ENCODE data around the gene OR51Q1.
A peak's percentile ranks its signal among the peaks of the same experiment; 100 is the strongest.

The OR51Q1 gene, protein sequence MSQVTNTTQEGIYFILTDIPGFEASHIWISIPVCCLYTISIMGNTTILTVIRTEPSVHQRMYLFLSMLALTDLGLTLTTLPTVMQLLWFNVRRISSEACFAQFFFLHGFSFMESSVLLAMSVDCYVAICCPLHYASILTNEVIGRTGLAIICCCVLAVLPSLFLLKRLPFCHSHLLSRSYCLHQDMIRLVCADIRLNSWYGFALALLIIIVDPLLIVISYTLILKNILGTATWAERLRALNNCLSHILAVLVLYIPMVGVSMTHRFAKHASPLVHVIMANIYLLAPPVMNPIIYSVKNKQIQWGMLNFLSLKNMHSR

DNA sequence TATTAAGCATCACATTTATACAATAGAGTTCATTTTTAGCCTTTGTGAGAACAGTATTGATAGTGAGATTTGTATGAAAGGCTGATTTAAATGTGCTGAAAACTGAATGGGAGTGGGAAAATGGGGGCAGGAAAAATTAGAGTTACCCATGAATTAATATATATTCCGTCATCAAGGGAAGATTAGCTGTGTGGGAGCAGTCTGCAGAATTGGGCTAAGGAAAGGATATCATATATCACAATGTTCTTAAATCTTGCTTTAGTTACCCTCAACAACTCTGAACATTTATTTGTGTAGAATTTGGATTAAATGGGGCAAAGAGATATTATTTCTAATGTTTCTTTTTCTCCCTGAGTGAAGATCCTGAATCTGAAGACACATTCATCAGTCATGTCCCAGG is at the start of gene OR51Q1:
OR51Q1 (plus strand) TSS at position 301 of the 400 bp plus-strand sequence; CDS start at position 391, 90 bp downstream.
- no peak for DNase-seq (ENCODE audit: low spot score)

DNA sequence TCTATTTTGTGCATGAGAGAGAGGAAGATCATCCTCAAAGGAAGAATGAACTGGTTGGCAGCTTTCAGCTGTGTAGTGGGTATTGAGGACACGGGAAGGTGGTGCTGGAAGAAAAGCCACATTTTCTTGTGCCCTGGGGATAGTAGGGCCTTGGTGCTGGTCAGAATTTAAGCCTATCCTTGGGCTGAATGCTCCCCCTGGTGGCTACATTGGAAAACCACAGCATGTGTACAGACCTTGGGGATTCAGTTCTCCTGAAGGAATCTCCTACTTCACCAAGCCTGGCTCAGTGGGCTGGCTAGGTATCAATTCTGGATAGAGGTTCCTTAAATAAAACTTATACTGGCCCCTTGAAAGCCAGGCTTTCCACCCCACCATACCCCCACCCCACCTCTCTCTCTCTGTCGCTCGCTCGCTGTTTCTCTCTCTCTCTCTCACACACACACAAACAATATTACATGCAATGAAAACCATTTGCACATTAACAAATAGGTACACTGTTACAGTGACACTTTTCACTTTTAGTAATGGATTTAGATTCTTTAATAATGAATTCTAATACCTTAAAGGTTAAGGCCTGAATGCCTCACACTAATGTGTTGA is 41.1 kb upstream of the OR51Q1 start:
- peak; percentile 82 for DNase-seq (ENCODE audit: low spot score)

DNA sequence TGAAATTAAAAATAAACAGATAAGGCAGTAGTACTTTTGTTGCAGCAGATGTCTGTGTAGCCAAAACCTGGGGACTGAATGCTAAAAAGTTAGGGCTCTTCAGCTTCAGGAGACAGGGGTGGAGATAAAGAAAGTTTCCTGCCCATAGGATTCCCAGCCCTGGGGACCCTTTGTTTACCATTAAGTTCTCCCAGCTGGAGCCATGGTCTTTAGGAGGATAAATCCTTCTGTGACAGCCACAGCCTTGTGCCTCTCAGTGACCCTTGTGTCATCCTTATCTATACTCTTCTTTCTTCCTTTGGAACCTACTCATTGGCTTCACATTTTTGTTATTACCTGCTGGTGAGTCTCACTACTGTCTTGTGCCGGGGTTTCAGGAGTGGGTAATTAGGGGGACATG is 38.3 kb upstream of the OR51Q1 start, which contains the start of gene OR51M1:
OR51M1 (plus strand) TSS at position 237 of the 400 bp plus-strand sequence. CDS start 5,587 bp downstream, outside the sequence.
- no peak for DNase-seq (ENCODE audit: low spot score)

DNA sequence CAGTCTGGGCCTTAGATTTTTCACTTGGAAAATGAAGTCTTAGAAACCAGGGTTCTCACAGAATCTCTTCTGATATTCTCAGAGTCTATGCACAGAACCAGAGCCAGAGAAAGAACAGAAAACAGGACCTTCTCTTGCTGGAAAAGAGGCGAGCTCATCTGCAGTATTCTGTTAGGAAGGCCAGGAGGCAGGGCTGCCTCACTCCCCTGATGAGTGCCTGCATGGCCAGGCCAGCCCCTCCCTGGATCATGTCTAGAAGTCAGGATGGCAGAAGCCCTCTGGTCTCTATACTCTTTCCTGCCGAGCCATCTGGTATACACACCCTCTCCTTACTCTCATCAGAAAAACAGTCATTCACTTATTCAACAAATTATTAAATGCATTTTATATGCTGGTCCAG is 37.6 kb upstream of the OR51Q1 start:
- DNase-seq (ENCODE audit: low spot score) = no peak

DNA sequence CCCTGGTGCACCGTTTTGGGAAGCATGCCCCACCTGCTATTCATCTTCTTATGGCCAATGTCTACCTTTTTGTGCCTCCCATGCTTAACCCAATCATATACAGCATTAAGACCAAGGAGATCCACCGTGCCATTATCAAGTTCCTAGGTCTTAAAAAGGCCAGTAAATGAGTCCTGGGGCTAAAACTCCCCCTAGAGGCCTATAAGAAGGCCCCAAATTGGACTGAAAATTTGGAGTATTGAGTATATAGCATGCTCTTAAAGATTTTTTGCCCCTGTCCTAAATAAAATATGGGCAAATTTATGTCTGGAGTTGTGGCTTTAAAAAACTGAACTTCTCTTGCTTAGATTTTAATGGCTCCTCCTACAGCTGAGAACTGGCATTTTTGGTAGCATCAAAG is 31.7 kb upstream of the OR51Q1 start:
- DNase-seq (ENCODE audit: low spot score) = no peak

DNA sequence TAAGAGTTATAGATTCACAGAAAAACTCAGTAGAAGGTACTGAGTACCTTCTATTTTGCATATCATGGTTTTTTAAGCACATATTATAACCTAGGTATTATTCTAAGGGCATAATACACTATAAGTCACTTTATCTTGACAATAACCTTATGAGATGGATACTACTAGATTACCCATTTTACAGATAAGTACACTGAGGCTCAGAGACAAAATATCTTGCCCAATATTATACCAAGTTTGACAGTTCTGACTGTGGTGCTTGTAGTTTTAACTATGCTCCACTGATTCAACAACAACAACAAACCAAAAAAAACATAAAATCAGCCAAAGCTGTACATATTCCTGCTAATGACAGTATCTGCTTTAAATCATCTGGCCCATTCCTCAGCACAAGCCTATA is 27.8 kb upstream of the OR51Q1 start:
- no peak for DNase-seq (ENCODE audit: low spot score)

DNA sequence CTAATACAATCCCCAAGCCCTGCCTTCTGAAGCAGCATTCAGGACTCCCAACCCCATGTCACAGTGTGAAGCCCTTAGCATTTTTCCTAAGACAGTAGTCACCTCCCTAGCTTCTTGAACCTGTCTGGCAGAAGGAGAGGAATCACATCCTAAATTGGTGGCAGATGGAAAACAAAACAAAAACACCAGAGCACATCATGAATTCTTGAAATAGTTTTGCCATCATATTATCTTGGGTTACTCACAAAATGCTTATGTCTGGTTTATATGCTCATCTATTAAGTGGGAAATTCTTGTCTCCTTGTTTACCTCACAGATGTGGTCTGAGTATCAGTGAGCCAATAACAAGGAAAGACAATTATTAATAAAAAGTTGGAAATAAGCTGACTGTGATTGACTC is 23.0 kb upstream of the OR51Q1 start:
- no peak for DNase-seq (ENCODE audit: low spot score)

DNA sequence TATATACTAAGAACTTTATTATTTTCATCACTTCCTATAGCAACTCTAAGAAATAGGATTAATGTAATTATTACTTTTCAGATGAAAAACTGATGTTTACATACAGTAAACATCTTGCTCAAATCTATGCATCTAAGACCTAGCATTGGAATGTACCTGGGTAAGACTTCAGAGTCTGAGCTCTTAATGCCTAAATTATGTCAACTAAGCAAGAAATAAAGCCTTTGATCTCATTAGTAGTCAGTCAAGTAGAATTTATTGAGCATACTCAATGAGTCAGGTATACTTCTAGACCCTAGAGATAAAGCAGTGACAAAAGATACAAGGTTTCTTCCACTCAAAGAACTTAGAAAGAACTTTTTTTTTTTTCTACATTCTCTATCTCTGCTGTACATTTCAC is 16.7 kb upstream of the OR51Q1 start:
- no peak for DNase-seq (ENCODE audit: low spot score)

DNA sequence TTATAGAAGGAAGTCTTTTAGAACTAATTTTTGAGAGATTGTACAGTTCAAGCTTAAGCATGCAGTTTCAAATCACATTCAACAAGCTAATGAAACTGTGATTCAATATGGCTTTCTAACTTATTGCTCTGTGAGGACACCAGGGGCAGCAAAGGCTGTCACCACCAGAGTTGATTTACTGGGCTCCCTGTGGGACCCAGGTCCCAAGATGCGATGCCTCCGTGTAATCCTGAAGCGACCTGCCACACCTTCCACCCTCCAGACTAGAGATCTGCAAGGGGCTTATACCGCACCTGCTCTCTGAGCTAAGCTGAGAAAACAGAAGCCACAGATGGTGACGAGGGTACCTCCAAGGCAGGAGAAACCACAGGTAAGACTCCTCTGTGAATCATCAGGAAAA is 918 bp upstream of the OR51Q1 start:
- no peak for DNase-seq (ENCODE audit: low spot score)

DNA sequence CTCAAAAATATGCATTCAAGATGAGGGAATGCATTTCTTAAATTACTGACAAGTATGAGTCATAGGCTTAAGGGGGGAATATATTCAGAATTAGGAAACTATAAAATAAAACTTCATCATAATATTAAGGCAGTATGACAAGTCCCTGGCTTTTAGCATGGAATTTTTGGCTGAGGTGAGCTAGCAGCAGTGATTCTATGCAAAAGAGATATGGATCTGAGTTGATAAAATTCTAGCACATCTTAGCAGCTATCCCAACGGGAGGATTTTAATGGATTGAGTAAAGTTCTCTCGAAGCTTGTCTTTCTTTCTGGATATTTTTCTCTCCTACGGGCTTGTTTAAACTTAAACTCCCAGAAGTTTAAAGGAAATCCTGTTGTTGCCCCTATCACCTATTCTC is 1.2 kb downstream of the OR51Q1 start:
- DNase-seq (ENCODE audit: low spot score) = no peak

DNA sequence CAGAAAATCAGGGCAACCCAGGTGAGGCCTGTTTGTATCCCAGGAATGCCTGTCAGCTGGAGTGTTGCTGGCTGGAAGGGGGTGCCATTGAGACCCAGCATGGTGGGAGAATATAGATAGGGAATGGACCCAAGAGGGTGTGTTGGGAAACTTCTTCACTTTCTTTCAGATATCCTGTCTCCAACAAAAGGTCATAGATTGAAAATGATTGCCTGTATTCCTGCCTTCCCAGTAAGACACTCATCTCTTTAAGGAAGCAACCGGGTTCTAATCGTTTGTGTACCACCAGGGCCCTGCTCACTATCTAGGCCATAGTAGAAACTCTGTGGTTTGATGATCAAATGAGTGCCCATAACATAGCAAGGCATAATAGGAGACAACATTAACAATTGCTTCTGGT is 19.5 kb downstream of the OR51Q1 start, which contains the start of gene OR51I1:
OR51I1 (minus strand) TSS at position 101 of the 400 bp plus-strand sequence; CDS start at position 101, 0 bp downstream.
- DNase-seq (ENCODE audit: low spot score) = no peak

DNA sequence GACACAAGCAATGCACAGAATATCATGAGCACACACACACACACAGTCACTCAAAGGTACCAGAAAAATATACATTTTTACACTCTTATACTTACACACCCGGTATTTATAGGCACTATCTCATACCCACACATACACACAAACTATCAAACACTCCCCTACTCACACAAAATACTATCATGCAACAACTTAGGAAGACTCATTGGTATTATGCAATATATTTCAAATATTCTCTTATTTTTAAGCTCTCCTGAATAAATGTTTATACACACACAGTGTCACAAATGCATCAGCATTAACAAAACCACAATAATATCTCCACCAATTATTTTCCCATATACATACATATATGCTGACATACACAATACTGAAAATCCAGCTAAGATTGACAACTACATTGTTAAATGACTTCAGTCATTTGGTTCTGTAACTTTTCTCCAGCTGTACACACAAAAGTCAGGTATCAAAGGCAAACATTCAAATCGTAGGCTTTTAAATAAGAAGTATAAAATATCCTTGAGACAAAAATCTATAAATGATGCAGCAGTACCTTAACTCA is 22.0 kb downstream of the OR51Q1 start:
- DNase-seq (ENCODE audit: low spot score) = no peak

DNA sequence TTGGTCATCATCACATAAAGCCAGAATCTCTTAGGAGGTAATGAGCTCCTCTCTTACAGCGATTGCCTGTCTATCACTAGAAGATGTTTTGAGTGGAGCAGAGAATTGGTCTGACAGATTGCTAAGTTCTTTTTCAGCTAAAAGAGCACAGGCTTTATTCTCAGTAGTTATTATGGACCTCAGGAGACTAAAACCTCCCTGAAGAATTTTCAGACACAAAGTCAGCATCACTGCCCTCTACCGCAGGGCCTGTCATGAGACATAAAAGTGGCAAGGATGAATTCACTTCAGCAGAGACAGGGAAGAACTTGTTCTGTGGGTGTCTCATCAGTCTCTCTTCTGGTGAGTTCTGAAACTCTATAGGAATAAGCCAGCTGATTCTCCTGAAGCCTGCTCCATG is 27.1 kb downstream of the OR51Q1 start, which contains the start of gene OR51I2:
OR51I2 (plus strand) TSS at position 301 of the 400 bp plus-strand sequence. CDS start 4,166 bp downstream, outside the sequence.
- DNase-seq (ENCODE audit: low spot score) = no peak

DNA sequence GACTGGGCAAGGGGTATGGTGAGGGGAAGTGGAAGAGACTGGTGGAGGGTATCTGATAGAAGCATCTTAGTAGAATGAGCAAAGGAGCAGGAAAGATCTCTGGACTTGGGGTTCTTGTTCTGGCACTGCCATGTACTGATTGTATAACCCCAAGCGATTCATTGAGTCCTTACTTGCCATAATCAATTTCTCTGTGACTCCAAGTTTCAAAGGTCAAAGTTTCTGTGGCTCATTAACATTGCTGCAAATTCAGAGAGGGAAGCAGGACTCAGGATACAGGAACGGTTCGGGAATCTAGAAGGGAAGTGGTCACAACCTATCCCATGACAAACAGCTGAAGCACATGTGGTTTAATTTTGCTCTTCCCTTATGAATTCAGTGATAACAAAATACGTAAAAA is 27.5 kb downstream of the OR51Q1 start:
- no peak for DNase-seq (ENCODE audit: low spot score)

DNA sequence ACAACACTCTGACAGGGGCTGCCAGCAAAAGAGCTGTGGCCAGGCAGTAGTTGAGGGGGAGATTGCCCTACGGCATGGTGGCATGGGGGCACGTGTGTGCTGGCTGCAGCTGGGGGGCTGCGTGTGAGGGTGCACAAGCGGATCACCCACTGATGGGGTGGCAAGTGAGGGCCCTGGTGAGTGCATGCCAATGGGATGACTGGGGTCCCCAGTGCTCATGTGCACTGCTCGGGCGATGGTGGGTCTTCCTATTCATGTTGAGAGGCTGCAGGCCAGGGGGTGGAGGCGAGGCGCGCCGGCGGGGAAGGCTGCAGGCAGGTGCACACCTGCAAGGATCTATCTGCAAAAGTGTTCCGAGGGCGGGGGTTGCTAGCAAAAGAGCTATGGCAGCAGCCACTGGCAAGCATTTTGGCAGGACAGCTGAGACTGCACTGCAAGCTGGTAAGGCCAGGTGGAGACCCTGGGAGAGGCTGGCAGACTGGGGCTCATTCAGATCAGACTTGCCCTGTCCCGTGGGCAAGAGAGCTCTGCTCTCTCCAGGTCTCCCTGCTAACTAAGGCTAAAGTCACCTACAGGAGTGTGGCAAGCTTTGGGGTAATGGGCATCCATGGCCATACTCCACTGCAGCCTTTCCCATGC is 39.2 kb downstream of the OR51Q1 start:
- DNase-seq (ENCODE audit: low spot score) = no peak

DNA sequence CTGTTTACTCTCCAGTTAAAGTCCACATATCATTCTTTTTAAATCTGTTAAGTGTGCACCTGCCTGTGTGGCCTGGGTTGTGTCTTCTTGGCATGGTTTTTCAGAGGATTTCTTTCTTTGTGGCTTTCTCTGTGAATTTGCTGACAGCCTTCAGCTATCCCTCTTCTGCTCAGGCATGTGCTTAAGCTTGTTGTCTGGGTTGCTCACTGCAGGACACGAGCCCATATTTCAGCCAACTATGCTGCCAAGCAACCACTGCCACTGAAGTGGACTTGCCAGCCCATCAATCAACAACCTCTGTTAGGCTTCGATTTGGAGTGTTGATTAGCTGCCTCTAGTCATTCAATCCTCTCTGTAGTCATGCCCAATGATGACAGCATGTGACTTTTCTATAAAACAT is 45.6 kb downstream of the OR51Q1 start:
- DNase-seq (ENCODE audit: low spot score) = no peak
